GM18858 (cell line): ENCODE measurements around the gene SARDH.
"Not testable (repeated sequence)": the region's sequence is repeated elsewhere in the genome, so short reads cannot be mapped to it uniquely, and the experiment has no call there.

ENCODE experiments used
- ATAC-seq: cut with Tn5 transposase; IDR thresholded peaks from one replicate; pipeline ENCODE4 v1.9.1; 2021; ENCODE audit not compliant: unreplicated experiment

The SARDH gene

DNA sequence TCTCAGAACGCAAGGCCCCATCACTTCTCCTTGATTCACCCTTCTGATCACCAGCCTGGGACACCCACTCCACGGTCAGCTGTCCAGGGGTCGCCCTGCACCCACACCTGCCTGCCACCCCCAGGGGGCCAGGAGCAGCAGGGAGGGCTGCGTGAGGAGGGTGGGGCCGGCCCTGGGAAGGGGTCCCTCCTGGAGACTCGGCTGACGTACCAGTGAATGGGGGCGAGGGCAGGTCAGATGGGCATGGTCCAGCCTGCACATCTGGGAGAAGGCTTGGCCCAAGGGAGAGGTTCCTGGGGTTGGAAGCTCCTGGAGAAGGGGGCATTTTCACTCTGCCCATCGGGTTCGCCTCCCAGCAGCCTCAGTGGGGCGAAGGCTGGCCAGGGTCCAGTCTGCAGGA lies 21.8 kb upstream of the SARDH start:
- no peak for ATAC-seq

- ATAC-seq = no peak
Measured at GRCh38 chr9:133759146-133759900, 21.2 kb upstream of the SARDH start.

DNA sequence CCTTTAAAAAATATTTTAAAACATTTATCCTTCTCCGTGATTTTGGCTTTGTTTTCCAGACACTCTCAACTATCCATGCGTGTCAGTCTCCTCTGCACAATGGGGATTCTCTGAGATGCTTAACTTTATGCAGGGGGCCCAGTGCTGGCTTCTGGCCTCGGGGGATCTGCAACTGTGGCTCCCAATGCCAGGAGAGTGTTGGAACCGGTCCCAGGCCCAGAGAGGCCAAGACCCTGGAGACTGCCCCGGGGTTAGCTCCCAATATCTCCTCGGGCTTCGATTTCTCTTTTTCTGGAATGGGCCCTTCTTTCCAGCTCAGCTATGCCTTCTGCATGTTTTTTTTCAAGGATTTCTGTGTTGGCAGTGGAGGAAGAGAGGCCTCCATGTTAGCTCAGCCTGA lies 20.1 kb upstream of the SARDH start:
- no peak for ATAC-seq

DNA sequence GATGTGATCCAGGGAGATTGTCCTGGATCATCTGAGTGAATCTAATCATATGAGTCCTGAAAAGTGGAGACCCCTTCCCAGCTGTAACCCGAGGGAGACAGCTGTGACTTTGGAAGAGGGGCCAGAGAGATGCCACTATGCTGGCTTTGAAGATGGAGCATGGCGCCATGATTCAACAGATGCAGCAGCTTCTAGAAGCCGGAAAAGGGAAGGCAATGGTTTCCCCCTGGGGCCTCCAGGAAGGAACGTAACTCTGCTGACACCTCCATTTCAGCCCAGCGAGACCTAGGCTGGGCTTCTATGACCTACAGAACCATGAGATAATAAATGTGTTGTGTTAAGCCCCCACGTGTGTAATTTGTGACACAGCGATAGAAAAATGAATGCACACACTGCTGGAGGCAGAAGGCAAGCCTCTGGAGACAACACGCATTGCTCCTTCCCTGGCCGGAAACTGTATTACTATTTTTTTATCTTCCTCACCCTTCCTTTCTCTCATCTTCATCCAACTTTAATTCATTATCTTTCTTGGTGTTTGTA lies 16.6 kb upstream of the SARDH start:
- ATAC-seq = no peak

- no peak for ATAC-seq
Measured at GRCh38 chr9:133754187-133754586, 16.0 kb upstream of the SARDH start.

- ATAC-seq = no peak
Measured at GRCh38 chr9:133752739-133753446, 14.7 kb upstream of the SARDH start.

DNA sequence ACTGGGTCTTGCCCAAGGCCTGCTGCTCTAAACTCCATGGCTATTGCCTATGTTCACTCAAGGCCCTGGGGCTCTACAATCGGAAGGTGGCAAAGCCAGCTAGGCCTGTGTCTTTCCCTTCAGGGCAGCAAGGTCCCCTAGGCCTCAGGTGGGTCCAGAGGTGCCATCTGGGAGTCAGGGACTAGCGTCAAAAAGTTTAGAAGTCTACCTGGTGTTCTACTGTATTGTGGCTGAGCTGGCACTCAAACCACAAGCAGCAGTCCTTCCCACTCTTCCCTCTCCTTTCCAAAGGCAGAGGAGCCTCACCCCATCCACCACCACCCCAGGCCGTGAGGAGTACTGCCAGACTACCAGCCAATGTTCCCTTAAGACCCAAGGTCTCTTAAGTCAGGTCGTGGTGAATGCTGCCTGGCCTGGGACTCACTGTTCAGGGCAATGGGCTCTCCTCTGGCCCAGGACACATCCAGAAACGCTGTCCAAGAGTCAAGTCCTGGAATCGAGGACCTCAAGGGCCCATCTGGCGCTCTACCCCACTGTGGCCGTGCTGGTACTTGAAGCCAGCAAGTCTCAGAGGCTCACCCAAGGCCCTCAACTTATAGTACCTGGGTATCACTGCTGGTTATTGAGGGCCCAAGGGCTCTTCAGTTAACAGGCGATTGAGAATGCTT lies 13.0 kb upstream of the SARDH start:
- ATAC-seq = no peak

- ATAC-seq = no peak
Measured at GRCh38 chr9:133747309-133747708, 9.2 kb upstream of the SARDH start.

GRCh38 chr9:133744528-133744927 lies 6.4 kb upstream of the SARDH start:
- not testable (repeated sequence) for ATAC-seq

DNA sequence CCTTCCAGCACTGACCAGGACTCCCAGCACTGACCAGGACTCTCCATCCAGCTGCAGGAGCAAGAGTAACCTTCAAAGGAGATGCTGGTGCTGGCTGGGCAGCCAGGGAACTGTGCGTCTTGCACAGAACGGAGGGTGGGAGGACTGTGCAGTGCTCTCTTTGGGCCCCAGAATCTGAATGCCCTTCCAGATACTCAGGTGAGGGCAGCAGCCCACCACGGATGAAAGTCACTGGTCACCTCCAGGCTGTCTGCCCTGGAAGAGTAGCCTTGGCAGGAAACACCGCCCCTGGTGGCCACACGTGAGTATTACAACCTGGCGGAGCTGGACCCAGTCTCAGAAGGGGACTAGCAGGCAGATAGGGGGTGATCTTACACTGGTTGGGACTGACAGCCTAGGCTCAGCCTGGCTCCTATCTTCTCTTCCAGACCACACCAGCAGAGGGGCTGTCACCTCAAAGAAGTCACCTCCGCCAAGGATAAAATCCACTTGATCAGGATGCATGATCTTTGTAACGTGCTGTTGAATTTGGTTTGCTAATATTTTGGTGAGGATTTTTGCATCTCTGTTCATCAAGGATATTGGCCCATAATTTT lies 4.8 kb upstream of the SARDH start:
- no peak for ATAC-seq

DNA sequence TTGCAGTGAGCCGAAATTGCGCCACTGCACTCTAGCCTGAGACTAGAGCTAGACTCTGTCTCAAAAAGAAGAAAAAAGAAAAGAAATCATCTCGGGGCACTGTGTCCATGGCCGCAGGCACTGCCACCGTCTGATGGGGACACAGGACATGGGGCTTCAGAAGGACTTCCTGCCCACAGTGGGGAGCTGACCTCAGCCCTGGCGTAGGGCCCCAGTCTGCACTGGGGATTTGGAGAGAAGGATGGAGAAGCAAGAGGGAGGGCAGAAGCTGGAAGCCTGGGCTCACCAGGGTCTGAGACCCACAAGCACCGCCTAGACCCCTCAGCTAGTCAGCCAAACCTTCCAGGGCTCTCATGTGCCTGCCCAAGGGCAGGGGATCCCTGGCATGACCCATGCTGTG lies 4.1 kb upstream of the SARDH start:
- ATAC-seq = no peak

DNA sequence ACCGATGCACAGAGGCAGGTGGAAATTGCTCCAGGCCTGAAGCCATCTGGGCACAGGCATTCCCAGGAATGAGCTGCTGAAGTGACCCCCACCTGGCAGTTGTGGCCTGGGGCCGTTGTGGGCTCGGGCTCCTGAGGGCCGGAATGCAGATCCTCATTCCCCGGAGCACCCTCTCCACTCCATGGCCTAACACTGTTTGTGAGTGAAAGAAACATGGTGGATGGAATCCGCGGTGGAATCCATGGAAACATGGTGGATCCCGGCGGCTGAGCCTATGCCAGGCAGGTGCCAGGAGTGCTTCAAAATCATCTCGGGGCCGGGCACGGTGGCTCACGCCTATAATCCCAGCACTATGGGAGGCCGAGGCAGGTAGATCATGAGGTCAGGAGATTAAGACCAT lies 3.6 kb upstream of the SARDH start:
- no peak for ATAC-seq

GRCh38 chr9:133740911-133741310 lies 2.8 kb upstream of the SARDH start:
- no peak for ATAC-seq

DNA sequence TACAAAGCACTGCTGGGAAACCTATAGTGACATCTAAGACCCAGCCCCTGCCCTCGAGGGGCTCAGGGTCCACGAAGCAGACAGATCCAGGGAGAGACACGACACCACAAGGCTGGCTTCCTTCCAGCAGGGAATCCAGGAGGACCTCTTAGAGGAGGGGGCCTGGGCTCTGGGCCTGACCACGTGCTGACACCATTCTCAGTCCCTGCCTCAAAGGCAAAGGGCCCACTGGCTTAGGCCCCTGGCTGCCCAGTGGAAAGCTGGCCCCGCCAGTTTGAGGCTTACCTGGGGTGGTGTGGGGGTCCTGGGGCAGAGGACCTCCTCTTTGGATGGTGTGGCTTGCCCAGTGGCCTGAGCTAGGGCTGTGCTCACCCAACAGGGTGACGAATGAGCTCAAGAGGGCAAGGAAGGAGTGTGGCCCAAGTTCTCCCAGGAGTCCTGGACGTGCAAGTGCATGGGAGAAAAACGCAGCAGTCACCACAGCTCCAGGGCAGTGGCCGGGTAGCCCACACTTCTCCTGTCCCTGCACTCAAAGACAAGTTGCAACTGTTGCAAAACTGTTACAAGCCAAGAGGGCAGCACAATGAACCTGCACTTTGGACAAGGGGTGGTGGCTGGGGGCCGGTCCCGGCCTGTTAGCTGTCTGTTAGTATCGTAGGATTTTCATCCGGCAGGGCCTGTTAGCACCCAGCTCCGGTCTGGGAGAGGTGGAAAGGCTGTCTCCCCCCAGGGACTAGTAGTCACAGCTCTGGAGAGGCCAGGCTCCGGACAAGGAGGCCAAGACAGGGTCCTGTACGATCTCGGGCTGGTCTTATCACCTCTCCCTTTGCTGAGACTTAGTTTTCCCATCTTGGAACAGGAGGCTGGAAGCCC lies 1.5 kb upstream of the SARDH start:
- no peak for ATAC-seq

- ATAC-seq = no peak
Measured at GRCh38 chr9:133738640-133739225, 581 bp upstream of the SARDH start.

- ATAC-seq = no peak
Measured at GRCh38 chr9:133737071-133737773, 930 bp downstream of the SARDH start.

- ATAC-seq = no peak
Measured at GRCh38 chr9:133735931-133736330, 2.2 kb downstream of the SARDH start.

DNA sequence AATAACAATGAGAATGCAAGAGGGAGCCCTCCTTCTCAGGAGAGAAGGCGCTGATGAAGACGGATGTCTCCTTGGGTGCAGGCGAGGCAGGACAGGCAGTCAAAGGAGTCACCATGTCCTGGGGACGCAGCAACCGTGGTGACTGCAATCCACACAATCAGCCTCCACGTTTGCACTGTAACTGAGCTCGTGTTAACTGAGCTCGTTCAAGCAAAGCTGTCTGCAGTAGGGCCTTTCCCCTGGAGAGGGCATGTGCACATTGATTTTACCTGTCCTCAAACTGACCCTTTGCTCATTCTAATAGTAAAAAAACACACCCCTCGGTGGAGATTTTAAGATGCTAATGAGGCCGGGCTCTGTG lies 2.8 kb downstream of the SARDH start:
- no peak for ATAC-seq

GRCh38 chr9:133734590-133735414 lies 3.4 kb downstream of the SARDH start:
- no peak for ATAC-seq
